NCI-H2081 (cell line): ENCODE measurements around the gene DIPK1B.
A peak's percentile ranks its signal among the peaks of the same experiment; 100 is the strongest.

Experiments used
- DNase-seq, 2 experiments: peaks; one replicate each; lab custom pipeline; 2025; lab: John Stamatoyannopoulos, UW

DIPK1B gene

GRCh38 chr9:136686794-136687711 is 25.3 kb upstream of the DIPK1B start, which contains the start of gene AGPAT2:
TSS of gene AGPAT2 (minus strand) at chr9:136687457. CDS start at chr9:136687357, 100 bp downstream.
- peak; percentile 21 to 34 for DNase-seq

GRCh38 chr9:136687721-136688223 is 24.6 kb upstream of the DIPK1B start:
- DNase-seq, result no peak

DNA sequence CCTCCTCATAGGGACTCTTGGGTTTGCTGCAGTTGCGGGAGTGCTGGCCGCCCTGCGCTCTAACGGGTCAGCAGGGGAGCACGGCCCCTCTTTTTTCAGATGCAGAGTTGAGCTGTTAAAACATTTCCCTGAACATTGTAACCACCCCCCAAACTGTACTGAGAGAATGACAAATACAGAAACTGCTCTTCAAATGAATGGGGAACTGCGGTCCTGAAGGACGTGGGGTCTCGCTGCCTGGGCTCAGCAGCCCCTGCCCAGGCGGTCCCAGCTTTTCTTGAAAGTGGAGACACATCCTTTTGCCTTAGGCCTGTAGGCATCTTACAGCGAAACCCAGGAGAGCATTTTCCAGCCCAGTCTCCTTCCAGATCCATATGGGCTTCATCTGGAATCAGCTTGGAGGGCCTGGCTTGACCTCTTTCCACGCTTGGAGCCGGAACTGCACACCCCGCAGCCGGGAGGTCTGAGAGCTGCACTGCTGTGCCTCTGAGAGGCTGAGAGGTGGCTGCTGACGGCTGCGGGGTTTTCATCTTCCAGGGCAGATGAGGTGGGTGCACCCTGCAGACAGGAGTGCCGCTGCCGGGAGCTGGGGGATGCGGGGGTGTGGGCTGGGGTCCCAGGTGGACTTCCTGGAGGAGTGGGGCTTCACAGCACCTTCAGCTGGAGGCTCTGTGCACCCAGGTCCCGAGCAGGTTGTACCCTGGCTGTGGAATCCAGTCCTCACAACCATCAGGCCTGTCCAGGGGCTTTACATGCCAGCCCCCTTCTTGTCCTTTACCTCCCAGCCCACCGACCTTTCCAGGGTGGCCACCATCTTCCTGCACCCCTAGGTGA is 23.9 kb upstream of the DIPK1B start:
- no peak for DNase-seq

GRCh38 chr9:136689108-136689460 is 23.3 kb upstream of the DIPK1B start:
- no peak for DNase-seq

- peak in 1 of 2 experiments; percentile 4 for DNase-seq
Observed at GRCh38 chr9:136690104-136690805, 22.1 kb upstream of the DIPK1B start.

DNA sequence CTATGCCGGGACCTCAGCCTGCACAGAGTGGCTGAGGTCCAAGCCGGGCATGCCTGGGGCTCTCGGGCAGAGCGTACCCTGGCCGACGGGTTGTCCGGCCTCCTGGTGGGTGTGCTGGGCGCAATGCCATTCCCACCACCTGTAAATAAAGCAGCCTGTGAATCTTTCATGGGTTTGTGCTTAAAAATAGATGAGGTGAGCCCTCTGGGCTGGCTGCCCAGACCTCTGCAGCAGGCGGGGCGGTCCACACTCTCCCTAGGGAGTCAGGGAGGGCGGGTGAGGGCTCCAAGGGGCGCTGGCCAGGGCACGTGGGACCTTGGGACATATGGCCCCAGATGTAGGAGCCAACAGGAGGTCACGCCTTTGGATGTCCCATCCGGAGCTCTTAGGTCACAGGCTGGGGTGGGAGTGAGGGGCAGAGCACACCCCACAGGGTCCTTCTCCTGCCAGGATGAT is 21.5 kb upstream of the DIPK1B start:
- DNase-seq, result peak in 1 of 2 experiments; percentile 23

- no peak for DNase-seq
Observed at GRCh38 chr9:136691316-136692184, 20.8 kb upstream of the DIPK1B start.

DNA sequence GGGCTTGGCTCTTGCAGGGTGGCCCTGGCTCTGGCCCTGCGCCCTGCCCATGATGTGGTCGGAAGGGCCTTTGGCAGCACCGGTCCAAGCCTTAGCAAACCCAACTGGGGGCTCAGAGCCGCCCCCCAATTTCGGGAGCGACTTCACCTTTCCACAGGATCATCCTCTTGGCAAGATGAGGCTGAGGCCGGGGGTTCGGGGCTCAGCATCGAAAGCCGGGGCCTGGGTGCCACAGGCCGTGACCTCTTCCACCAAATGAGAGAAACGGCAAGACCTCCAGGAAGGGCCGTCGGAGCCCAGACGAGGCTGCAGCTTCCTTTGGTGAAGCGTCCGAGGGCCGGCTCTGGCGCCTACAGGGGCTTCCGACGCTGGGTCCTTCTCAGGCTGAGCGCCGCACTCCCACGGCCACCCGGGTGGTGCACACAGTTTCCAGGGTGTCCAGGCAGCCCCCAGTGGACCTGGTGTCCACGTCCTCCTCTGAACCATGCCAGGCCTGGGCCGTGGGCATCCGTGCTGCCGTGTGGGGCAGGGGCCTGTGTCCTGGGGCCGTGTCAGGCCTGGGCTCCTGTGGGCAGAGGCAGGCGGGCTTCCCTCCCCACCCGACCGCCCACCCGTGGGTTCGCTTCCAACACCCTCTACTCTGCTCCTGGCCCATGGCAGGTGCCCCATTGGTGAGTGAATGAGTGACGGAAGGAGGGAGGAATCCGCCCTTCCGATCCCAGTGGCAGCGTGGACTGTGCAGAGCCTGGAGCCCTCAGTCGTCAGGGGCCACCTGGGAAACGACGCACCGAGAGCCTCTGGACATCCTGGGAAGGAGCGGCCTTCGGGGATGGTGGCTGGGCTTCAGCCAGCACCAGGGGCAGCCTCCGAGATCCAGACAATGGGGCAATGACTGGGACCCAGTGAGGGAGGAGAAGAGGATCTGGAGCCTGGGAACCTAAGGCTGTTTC is 19.9 kb upstream of the DIPK1B start:
- DNase-seq, result no peak

- DNase-seq, result no peak
Observed at GRCh38 chr9:136693135-136693489, 19.3 kb upstream of the DIPK1B start.

DNA sequence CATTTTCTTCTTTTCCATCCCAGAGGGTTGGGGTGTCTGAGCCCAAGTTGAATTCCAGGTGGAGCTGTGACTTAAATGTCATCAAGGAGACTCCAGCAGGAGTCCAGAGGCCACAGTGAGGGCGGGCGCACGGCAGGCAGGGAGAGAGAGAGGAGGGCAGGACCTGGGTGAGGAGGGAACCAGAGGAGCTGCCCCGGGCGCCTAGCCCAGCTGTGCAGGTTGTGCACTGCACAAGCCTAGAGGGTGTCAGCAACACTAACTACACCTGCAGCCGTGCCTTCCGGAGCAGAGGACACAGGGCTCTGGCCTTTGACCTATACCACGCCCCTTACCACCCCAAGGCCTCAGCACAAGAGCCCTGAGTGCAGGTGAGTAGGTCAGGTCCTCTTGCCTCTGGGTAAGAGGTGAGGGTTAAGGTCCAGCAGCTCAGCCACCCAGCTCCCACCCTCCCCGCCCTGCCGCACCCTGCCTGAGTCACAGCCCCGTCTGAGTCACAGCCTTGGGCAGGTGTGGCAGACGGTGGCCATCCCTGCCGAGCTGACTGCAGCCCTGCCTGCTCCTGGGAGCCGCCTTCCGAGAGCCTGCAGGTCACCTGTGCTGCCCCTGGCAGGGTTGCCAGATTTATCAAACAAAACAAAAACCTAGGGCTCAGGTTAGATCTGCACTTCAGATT is 18.7 kb upstream of the DIPK1B start:
- DNase-seq, result no peak

GRCh38 chr9:136694163-136694871 is 18.1 kb upstream of the DIPK1B start:
- peak in 1 of 2 experiments; percentile 27 for DNase-seq

DNA sequence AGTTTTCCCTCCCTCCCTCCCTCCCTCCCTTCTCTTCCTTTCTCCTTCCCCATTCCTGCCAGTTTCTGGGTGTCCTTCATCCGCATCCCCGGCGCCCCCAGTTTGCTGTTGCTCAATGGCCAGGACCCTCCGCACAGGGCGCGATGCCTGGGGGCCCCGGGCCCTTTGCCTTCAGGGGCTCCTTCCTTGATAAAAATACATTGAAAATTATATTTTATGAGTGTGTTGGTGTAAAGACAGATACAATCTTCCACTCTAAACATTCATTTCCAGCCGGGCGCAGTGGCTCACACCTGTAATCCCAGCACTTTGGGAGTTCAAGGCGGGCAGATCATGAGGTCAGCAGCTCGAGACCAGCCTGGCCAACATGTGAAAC is 17.5 kb upstream of the DIPK1B start:
- no peak for DNase-seq

DNA sequence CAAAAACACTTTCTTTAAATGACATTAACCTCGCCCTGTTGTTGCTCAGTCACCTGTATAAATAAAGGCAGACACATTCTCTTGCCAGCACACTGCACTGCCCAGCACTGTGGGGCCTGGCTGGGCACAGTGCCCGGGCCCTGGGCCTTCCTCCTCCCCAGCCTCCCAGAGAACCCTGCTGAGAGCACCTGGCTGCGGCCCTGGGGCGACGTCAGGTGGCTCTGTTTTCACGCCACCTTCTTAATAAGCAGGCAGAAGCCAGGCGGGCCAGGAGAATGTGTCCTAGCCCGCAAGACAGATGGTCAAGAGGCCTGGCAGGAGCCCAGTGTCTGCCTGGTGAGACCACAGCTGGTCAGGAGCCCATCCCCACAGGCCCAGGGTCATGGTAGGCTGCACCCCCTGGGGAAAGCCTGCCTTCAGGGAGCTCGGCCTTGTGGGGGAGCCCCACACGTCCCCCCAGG is 16.9 kb upstream of the DIPK1B start:
- peak; percentile 95 to 98 for DNase-seq

DNA sequence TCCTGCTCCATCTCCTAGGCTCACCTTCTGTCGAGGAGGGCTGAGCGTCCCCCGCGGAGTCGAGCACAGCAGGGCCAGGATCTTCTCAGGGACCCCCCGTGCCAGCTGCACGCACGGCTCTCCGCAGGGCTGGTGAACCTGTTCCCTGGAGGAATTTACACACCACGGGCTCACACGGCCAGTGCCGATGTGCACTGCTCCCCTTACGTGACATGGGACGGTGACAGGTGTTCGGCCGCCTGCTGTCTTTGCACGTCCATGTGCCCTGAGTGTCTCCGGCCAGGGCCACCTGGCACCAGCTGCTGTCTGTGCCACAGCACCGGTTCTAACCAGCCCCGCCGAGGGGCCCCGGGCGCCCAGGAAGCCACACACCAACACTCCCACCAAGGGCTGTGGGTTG is 16.4 kb upstream of the DIPK1B start:
- DNase-seq, result peak in 1 of 2 experiments; percentile 72

DNA sequence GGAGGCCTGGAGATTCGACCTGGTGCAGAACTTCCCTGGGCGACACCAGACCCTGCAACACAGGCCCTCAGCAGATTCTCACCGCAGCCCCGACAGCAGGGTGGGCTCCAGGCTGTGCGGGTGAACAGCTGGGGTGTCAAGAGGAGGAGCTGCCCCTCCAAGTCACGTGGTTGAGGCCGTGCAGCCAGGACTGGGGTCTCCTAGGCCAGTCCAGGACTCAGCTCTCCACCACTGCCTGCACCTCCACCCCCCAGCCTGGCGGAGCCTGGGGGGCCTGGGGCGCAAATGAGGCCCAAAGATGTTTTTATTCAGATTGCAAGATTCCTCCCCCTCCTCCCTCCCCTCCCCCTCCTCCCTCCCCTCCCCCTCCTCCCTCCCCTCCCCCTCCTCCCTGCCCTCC is 15.9 kb upstream of the DIPK1B start:
- no peak for DNase-seq

DNA sequence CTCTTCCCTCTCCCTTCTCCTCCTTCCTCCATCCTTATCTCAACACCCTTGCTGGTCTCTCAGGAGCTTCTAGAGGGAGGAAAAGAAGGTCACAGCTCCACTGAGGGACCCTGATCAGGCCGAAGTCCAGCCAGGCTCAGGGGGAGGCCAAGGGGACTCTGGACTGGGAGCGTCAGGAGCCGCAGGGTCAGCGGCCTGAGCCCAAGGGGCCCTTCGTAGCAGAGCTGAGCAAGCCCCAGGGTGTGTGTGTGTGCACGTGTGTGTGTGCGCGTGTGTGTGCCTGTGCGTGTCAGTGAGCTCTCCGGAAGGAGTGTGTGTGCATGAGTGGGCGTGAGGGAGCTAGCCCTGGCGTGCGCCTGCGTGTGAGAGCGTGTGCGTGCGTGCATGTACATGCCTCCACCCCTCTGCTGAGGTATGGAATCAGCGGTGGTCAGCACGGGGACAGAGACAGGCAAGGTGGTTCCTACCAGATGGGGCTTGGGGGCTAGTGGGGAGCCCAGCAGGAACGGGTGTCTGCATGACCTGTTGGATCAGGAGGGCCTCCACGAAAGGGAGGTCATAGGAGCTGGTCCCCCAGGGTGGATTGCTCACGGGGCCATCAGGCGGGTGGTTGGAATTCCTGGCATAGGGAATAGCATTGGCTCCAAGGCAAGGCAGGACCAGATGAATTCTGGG is 15.1 kb upstream of the DIPK1B start:
- no peak for DNase-seq

DNA sequence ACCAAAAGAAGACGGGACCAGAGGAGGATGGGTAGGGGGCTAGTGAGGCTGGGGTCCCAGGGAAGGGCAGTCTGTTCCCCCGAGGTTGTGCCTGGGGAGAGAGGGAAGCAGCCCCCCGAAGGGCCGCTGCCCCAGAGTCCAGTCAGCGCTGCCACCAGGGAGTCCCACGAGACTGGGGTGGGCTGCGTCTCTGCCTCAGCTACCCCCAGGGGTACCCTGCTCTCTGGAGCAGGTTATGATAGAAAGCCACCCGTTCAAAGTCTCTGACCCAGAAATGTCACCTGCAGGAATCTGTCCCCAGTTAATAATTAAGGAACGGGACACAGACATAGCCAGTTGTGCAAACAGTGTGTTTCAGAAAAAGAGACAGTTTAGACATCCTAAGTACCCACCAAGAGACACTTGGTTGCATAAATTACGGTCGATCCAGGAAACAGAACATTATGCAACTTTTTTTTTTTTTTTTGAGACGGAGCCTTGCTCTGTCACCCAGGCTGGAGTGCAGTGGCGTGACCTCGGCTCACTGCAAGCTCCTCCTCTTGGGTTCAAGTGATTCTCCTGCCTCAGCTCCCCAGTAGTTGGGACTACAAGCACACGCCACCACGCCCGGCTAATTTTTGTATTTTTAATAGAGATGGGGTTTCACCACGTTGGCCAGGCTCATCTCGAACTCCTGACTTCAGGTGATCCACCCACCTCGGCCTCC is 14.4 kb upstream of the DIPK1B start:
- no peak for DNase-seq
